Erythroblast (primary cell): ENCODE data around the gene MICAL3.
"Not testable (repeated sequence)": the region's sequence is repeated elsewhere in the genome, so short reads cannot be mapped to it uniquely, and the experiment has no call there.

Source experiments
- DNase-seq, 2 experiments: peaks; one replicate each; lab custom pipeline; 2025; lab: John Stamatoyannopoulos, UW
- GATA1 ChIP-seq: IDR thresholded peaks from 2 replicates; pipeline ENCODE4 v1.6.1; 2011; ENCODE audit warnings: low read depth, mild to moderate bottlenecking, control low read depth, low read length, moderate library complexity
- POLR2A ChIP-seq: IDR thresholded peaks from 2 replicates; pipeline ENCODE4 v1.6.1; 2011; ENCODE audit warnings: mild to moderate bottlenecking, low read length

Gene MICAL3

GRCh38 chr22:17949642-17950473 is 74.5 kb downstream of the MICAL3 start:
- DNase-seq, result no peak
- no peak for TF ChIP-seq GATA1

- no peak for DNase-seq
- no peak for TF ChIP-seq GATA1
- no peak for TF ChIP-seq POLR2A
Measured at GRCh38 chr22:17948101-17948500, 76.3 kb downstream of the MICAL3 start.

GRCh38 chr22:17946662-17947367 is 77.5 kb downstream of the MICAL3 start:
- no peak for DNase-seq
- no peak for TF ChIP-seq GATA1
- TF ChIP-seq POLR2A, result no peak

- TF ChIP-seq POLR2A (no peak), GATA1 (no peak)
- DNase-seq, result no peak
Measured at GRCh38 chr22:17945888-17946648, 78.3 kb downstream of the MICAL3 start.

GRCh38 chr22:17945156-17945887 is 79.0 kb downstream of the MICAL3 start:
- DNase-seq, result no peak
- TF ChIP-seq GATA1 (no peak), POLR2A (no peak)

GRCh38 chr22:17944256-17944655 is 80.1 kb downstream of the MICAL3 start:
- TF ChIP-seq GATA1, result no peak
- no peak for TF ChIP-seq POLR2A
- DNase-seq, result no peak

GRCh38 chr22:17943533-17944249 is 80.7 kb downstream of the MICAL3 start:
- TF ChIP-seq POLR2A, result no peak
- TF ChIP-seq GATA1, result no peak
- no peak for DNase-seq

- TF ChIP-seq GATA1 (no peak), POLR2A (no peak)
- DNase-seq, result no peak
Measured at GRCh38 chr22:17942721-17943120, 81.6 kb downstream of the MICAL3 start.

- no peak for DNase-seq
- no peak for TF ChIP-seq POLR2A
- TF ChIP-seq GATA1, result no peak
Measured at GRCh38 chr22:17941471-17942406, 82.6 kb downstream of the MICAL3 start.

GRCh38 chr22:17939579-17939978 is 84.8 kb downstream of the MICAL3 start:
- TF ChIP-seq POLR2A (no peak), GATA1 (no peak)

GRCh38 chr22:17939011-17939410 is 85.3 kb downstream of the MICAL3 start:
- DNase-seq, result no peak
- TF ChIP-seq POLR2A (no peak), GATA1 (no peak)

More at GRCh38 chr22:17939579-17939978, 84.8 kb downstream of the MICAL3 start:
- no peak for DNase-seq

GRCh38 chr22:17938484-17938924 is 85.9 kb downstream of the MICAL3 start:
- DNase-seq, result no peak
- no peak for TF ChIP-seq POLR2A
- no peak for TF ChIP-seq GATA1

- not testable (repeated sequence) for DNase-seq
Measured at GRCh38 chr22:17932457-17932856, 91.9 kb downstream of the MICAL3 start.
